Measurements from ENCODE around the gene DPP6. TPM values are rescaled to one million over a fixed set of nuclear protein-coding genes. Genes with fewer than 3 reads are reported as not detected.

Gene DPP6
- total RNA-seq, 1 experiment from 2014 or later, result not detected

DNA sequence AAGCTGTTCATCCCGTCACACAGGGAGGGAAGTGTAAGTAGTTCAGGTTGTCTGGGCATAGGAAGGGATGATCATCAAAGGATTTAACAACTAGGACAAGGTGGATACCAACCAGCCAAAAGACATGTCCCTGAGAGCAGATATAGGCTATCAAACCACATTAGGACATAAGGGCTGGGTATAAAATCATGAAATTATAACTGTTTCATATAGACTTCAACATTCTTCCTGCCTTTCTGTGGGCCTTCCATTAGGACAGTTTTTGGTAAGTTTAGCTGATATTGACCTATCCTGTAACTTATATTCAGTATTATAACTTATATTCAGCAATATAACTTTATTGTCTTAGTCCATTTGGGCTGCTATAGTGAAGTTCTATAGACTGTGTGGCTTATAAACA, 759.8 kb downstream of the DPP6 start (continued):
- TF ChIP-seq CBFB (CRISPR knock-in tag; IDR thresholded peaks at IDR 0.05; ENCODE audit: low read depth), result no peak
- TF ChIP-seq GTF2I (CRISPR knock-in tag; conservative IDR thresholded peaks at IDR 0.05), result no peak

DNA sequence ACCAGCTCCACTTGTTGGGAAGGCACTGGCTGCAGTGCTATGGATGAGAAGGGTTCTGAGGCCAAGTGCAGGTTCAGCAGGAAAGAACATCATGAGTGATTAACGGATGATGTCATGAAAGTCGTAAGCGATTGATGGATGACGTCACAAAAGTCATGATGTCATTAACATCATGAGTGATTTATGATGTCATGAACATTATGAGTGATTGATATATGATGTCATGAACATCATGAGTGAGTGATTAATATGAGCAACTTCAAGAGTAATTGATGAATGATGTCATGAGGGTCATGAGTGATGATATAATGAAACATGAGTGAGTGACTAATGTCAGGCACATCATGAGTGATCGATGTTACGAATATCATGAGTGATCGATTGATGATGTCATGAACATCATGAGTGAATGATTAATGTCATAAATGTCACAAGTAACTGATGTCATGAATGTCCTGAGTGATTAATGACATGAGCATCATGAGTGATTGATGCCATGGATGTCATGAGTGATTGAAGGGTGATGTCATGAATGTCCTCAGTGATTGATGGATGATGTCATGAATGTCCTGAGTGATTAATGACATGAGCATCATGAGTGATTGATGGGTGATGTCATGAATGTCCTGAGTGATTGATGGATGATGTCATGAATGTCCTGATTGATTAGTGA, 765.2 kb downstream of the DPP6 start:
- Mint-ChIP-seq H3K27me3 (ENCODE audit: low read depth) (peaks cover 10% of the 10 kb centered on the region), H3K4me1 (no peaks in the 10 kb centered on the region), H3K9me3 (peaks cover 74% of the 10 kb centered on the region), H3K4me3 (no peak overlapping the region), H3K36me3 (peaks cover 56% of the 10 kb centered on the region), H3K27ac (no peak overlapping the region)
- DNase-seq (ENCODE audit: low spot score) (no peak), ATAC-seq (no peak)
- CTCF ChIA-PET, result no interaction called here
- TF ChIP-seq, protein P1, sequence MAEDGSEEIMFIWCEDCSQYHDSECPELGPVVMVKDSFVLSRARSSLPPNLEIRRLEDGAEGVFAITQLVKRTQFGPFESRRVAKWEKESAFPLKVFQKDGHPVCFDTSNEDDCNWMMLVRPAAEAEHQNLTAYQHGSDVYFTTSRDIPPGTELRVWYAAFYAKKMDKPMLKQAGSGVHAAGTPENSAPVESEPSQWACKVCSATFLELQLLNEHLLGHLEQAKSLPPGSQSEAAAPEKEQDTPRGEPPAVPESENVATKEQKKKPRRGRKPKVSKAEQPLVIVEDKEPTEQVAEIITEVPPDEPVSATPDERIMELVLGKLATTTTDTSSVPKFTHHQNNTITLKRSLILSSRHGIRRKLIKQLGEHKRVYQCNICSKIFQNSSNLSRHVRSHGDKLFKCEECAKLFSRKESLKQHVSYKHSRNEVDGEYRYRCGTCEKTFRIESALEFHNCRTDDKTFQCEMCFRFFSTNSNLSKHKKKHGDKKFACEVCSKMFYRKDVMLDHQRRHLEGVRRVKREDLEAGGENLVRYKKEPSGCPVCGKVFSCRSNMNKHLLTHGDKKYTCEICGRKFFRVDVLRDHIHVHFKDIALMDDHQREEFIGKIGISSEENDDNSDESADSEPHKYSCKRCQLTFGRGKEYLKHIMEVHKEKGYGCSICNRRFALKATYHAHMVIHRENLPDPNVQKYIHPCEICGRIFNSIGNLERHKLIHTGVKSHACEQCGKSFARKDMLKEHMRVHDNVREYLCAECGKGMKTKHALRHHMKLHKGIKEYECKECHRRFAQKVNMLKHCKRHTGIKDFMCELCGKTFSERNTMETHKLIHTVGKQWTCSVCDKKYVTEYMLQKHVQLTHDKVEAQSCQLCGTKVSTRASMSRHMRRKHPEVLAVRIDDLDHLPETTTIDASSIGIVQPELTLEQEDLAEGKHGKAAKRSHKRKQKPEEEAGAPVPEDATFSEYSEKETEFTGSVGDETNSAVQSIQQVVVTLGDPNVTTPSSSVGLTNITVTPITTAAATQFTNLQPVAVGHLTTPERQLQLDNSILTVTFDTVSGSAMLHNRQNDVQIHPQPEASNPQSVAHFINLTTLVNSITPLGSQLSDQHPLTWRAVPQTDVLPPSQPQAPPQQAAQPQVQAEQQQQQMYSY (CRISPR knock-in tag; IDR thresholded peaks at IDR 0.05), result no peak
- TF ChIP-seq, protein P2, sequence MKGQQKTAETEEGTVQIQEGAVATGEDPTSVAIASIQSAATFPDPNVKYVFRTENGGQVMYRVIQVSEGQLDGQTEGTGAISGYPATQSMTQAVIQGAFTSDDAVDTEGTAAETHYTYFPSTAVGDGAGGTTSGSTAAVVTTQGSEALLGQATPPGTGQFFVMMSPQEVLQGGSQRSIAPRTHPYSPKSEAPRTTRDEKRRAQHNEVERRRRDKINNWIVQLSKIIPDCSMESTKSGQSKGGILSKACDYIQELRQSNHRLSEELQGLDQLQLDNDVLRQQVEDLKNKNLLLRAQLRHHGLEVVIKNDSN (CRISPR knock-in tag; IDR thresholded peaks at IDR 0.05), result no peak
- TF ChIP-seq CREM (CRISPR knock-in tag; IDR thresholded peaks at IDR 0.05) (no peak), NR1H2 (CRISPR knock-in tag; IDR thresholded peaks at IDR 0.05) (no peak), ZNF219 (CRISPR knock-in tag; IDR thresholded peaks at IDR 0.05; ENCODE audit: borderline replicate concordance) (no peak)
- TF ChIP-seq, protein P3, sequence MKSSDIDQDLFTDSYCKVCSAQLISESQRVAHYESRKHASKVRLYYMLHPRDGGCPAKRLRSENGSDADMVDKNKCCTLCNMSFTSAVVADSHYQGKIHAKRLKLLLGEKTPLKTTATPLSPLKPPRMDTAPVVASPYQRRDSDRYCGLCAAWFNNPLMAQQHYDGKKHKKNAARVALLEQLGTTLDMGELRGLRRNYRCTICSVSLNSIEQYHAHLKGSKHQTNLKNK (CRISPR knock-in tag; IDR thresholded peaks at IDR 0.05), result no peak
- POLR2A ChIA-PET, result no interaction called here

DNA sequence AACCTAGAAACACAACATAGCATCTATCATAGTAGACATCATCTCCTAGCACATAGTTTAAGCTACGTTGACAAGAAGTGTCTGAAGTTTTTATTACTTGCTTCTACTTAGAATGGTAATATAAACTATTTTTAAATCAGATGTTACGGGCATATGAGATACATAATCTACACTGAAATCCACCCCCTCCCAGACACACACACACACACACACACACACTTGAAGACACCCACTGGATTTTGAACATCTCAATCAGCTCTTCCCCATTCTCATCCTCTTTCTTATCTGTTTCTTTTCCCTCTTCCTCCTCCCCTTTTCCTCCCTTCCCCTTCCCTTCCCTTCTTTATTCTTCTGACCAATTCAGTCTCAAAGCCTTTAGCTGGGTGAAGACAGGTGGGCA, 774.8 kb downstream of the DPP6 start:
- POLR2A ChIA-PET, result no interaction called here
- CTCF ChIA-PET, result no interaction called here
- ATAC-seq (no peak), DNase-seq (ENCODE audit: low spot score) (no peak)
- H3K27me3 Mint-ChIP-seq (ENCODE audit: low read depth), result peaks cover 8% of the 10 kb centered on the region
- H3K4me1 Mint-ChIP-seq, result no peaks in the 10 kb centered on the region
- H3K36me3 Mint-ChIP-seq, result peaks cover 78% of the 10 kb centered on the region
- no peak overlapping the region for H3K27ac Mint-ChIP-seq
- no peak overlapping the region for H3K4me3 Mint-ChIP-seq
- H3K9me3 Mint-ChIP-seq, result peaks cover 86% of the 10 kb centered on the region
- TF ChIP-seq JAZF1 (CRISPR knock-in tag; IDR thresholded peaks at IDR 0.05), result no peak
- TF ChIP-seq NR2C2 (CRISPR knock-in tag; IDR thresholded peaks at IDR 0.05), result no peak
- no peak for TF ChIP-seq MYBL2 (CRISPR knock-in tag; IDR thresholded peaks at IDR 0.05)
- TF ChIP-seq, protein P4, sequence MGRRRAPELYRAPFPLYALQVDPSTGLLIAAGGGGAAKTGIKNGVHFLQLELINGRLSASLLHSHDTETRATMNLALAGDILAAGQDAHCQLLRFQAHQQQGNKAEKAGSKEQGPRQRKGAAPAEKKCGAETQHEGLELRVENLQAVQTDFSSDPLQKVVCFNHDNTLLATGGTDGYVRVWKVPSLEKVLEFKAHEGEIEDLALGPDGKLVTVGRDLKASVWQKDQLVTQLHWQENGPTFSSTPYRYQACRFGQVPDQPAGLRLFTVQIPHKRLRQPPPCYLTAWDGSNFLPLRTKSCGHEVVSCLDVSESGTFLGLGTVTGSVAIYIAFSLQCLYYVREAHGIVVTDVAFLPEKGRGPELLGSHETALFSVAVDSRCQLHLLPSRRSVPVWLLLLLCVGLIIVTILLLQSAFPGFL (CRISPR knock-in tag; IDR thresholded peaks at IDR 0.05; ENCODE audit: borderline replicate concordance), result no peak
- no peak for TF ChIP-seq ZNF671 (CRISPR knock-in tag; IDR thresholded peaks at IDR 0.05)
- TF ChIP-seq, protein P5, sequence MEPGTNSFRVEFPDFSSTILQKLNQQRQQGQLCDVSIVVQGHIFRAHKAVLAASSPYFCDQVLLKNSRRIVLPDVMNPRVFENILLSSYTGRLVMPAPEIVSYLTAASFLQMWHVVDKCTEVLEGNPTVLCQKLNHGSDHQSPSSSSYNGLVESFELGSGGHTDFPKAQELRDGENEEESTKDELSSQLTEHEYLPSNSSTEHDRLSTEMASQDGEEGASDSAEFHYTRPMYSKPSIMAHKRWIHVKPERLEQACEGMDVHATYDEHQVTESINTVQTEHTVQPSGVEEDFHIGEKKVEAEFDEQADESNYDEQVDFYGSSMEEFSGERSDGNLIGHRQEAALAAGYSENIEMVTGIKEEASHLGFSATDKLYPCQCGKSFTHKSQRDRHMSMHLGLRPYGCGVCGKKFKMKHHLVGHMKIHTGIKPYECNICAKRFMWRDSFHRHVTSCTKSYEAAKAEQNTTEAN (CRISPR knock-in tag; IDR thresholded peaks at IDR 0.05), result no peak
- TF ChIP-seq, protein P6, sequence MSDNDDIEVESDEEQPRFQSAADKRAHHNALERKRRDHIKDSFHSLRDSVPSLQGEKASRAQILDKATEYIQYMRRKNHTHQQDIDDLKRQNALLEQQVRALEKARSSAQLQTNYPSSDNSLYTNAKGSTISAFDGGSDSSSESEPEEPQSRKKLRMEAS (CRISPR knock-in tag; IDR thresholded peaks at IDR 0.05), result no peak
- TF ChIP-seq, protein P7, sequence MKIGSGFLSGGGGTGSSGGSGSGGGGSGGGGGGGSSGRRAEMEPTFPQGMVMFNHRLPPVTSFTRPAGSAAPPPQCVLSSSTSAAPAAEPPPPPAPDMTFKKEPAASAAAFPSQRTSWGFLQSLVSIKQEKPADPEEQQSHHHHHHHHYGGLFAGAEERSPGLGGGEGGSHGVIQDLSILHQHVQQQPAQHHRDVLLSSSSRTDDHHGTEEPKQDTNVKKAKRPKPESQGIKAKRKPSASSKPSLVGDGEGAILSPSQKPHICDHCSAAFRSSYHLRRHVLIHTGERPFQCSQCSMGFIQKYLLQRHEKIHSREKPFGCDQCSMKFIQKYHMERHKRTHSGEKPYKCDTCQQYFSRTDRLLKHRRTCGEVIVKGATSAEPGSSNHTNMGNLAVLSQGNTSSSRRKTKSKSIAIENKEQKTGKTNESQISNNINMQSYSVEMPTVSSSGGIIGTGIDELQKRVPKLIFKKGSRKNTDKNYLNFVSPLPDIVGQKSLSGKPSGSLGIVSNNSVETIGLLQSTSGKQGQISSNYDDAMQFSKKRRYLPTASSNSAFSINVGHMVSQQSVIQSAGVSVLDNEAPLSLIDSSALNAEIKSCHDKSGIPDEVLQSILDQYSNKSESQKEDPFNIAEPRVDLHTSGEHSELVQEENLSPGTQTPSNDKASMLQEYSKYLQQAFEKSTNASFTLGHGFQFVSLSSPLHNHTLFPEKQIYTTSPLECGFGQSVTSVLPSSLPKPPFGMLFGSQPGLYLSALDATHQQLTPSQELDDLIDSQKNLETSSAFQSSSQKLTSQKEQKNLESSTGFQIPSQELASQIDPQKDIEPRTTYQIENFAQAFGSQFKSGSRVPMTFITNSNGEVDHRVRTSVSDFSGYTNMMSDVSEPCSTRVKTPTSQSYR (CRISPR knock-in tag; IDR thresholded peaks at IDR 0.05), result no peak
- no peak for TF ChIP-seq RORB (CRISPR knock-in tag; IDR thresholded peaks at IDR 0.05)
- no peak for TF ChIP-seq ESRRA (CRISPR knock-in tag; IDR thresholded peaks at IDR 0.05; ENCODE audit: borderline replicate concordance)
- TF ChIP-seq, protein P8, sequence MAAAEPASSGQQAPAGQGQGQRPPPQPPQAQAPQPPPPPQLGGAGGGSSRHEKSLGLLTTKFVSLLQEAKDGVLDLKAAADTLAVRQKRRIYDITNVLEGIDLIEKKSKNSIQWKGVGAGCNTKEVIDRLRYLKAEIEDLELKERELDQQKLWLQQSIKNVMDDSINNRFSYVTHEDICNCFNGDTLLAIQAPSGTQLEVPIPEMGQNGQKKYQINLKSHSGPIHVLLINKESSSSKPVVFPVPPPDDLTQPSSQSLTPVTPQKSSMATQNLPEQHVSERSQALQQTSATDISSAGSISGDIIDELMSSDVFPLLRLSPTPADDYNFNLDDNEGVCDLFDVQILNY (CRISPR knock-in tag; IDR thresholded peaks at IDR 0.05), result no peak
- no peak for TF ChIP-seq FOXP1 (CRISPR knock-in tag; IDR thresholded peaks at IDR 0.05; ENCODE audit: borderline replicate concordance)
- TF ChIP-seq IRF2 (CRISPR knock-in tag; IDR thresholded peaks at IDR 0.05; ENCODE audit: borderline replicate concordance, low read depth), result no peak
